ENCODE measurements around the gene FAF2. TPM values are rescaled to one million over a fixed set of nuclear protein-coding genes. Genes with fewer than 3 reads are reported as not detected.

The FAF2 gene
- total RNA-seq, 1 donor from 2014 or later: 46.5 TPM

DNA sequence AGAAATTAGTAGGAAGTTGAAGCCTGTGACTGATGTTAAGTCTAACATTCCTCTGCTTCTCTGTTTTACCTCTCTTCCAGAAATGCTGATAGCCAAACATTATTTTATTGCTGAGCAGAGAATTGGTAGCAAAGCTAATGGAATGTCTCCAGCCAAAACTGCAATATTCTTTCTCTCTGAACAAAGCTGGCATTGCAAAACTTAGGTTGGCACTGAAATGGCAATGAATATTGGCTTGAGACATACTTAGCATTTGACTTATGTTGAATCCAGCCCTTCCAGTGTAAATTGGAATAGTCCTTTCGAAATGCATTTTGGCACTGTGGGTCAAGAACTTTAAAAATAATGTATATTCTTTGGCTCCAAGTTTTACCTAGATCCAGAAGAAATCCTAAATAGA is 21.1 kb downstream of the FAF2 start:
- Mint-ChIP-seq H3K4me1 (ENCODE audit: unreplicated experiment) (peaks cover 9% of the 10 kb centered on the region), H3K27ac (no peak overlapping the region), H3K27me3 (no peaks in the 10 kb centered on the region), H3K9me3 (peaks cover 4% of the 10 kb centered on the region), H3K4me3 (no peak overlapping the region), H3K36me3 (peaks cover 36% of the 10 kb centered on the region)
- TF ChIP-seq, protein P1, sequence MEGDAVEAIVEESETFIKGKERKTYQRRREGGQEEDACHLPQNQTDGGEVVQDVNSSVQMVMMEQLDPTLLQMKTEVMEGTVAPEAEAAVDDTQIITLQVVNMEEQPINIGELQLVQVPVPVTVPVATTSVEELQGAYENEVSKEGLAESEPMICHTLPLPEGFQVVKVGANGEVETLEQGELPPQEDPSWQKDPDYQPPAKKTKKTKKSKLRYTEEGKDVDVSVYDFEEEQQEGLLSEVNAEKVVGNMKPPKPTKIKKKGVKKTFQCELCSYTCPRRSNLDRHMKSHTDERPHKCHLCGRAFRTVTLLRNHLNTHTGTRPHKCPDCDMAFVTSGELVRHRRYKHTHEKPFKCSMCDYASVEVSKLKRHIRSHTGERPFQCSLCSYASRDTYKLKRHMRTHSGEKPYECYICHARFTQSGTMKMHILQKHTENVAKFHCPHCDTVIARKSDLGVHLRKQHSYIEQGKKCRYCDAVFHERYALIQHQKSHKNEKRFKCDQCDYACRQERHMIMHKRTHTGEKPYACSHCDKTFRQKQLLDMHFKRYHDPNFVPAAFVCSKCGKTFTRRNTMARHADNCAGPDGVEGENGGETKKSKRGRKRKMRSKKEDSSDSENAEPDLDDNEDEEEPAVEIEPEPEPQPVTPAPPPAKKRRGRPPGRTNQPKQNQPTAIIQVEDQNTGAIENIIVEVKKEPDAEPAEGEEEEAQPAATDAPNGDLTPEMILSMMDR (conservative IDR thresholded peaks at IDR 0.05): no peak
- no peak for DNase-seq (ENCODE audit: extremely low spot score, unreplicated experiment)

DNA sequence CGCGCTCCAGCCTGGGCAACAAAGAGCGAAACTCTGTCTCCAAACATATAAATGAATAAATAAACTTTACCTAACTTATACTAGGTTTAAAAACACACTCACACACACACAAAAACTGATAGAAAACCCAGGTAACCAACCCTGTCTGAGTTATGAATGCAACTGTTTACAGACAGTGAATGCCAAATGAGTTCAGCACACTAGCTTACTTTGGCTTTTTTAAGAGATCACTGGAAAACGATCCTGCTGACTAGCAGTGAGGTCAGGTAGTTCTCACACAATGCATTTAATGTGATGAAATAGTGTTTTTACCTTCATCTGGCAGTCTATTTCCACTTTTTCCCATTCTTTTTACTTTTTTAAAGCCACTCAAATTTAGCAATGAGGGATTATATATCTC is 22.4 kb downstream of the FAF2 start:
- H3K36me3 Mint-ChIP-seq: peaks cover 40% of the 10 kb centered on the region
- H3K27ac Mint-ChIP-seq: no peak overlapping the region
- no peaks in the 10 kb centered on the region for H3K27me3 Mint-ChIP-seq
- H3K4me3 Mint-ChIP-seq: no peak overlapping the region
- TF ChIP-seq, protein P1 (conservative IDR thresholded peaks at IDR 0.05): no peak
- H3K4me1 Mint-ChIP-seq (ENCODE audit: unreplicated experiment): peaks cover 9% of the 10 kb centered on the region
- no peak for DNase-seq (ENCODE audit: extremely low spot score, unreplicated experiment)
- H3K9me3 Mint-ChIP-seq: peaks cover 10% of the 10 kb centered on the region

- Mint-ChIP-seq H3K4me1 (ENCODE audit: unreplicated experiment) (peaks cover 8% of the 10 kb centered on the region), H3K27me3 (no peaks in the 10 kb centered on the region), H3K4me3 (no peak overlapping the region), H3K9me3 (peaks cover 10% of the 10 kb centered on the region), H3K27ac (no peak overlapping the region), H3K36me3 (peaks cover 38% of the 10 kb centered on the region)
- TF ChIP-seq, protein P1 (conservative IDR thresholded peaks at IDR 0.05): no peak
- DNase-seq (ENCODE audit: extremely low spot score, unreplicated experiment): no peak
These were observed 22.9 kb downstream of the FAF2 start for GRCh38 chr5:176471098-176471497.

- TF ChIP-seq, protein P1 (conservative IDR thresholded peaks at IDR 0.05): no peak
- Mint-ChIP-seq H3K27me3 (no peaks in the 10 kb centered on the region), H3K4me3 (no peak overlapping the region), H3K27ac (peak overlapping the region; percentile 56), H3K4me1 (ENCODE audit: unreplicated experiment) (no peaks in the 10 kb centered on the region), H3K9me3 (peaks cover 10% of the 10 kb centered on the region), H3K36me3 (peaks cover 40% of the 10 kb centered on the region)
- DNase-seq (ENCODE audit: extremely low spot score, unreplicated experiment): no peak
These were observed 25.3 kb downstream of the FAF2 start for GRCh38 chr5:176473335-176474006.

- TF ChIP-seq, protein P1 (conservative IDR thresholded peaks at IDR 0.05): no peak
- Mint-ChIP-seq H3K9me3 (peaks cover 10% of the 10 kb centered on the region), H3K4me3 (no peak overlapping the region), H3K27ac (no peak overlapping the region), H3K36me3 (peaks cover 44% of the 10 kb centered on the region), H3K27me3 (no peaks in the 10 kb centered on the region), H3K4me1 (ENCODE audit: unreplicated experiment) (no peaks in the 10 kb centered on the region)
- DNase-seq (ENCODE audit: extremely low spot score, unreplicated experiment): no peak
These were observed 26.3 kb downstream of the FAF2 start for GRCh38 chr5:176474476-176474875.
